GM19239 (cell line): ENCODE measurements around the gene UGP2.
A peak's percentile ranks its signal among the peaks of the same experiment; 100 is the strongest.
"Not testable (repeated sequence)": the region's sequence is repeated elsewhere in the genome, so short reads cannot be mapped to it uniquely, and the experiment has no call there.

ENCODE experiments used
- DNase-seq: peaks from one replicate; pipeline ENCODE4 v3.0.0; 2011; ENCODE audit warnings: low spot score; ENCODE audit not compliant: insufficient read length
- FAIRE-seq: peaks from 2 replicates; lab custom pipeline; 2011; peaks lifted over from hg19 to GRCh38; lab: Jason Lieb, UNC

UGP2 gene

GRCh38 chr2:63888490-63889402 lies 47.0 kb downstream of the UGP2 start:
- FAIRE-seq, result peak; percentile 84
- DNase-seq, result peak; percentile 9

GRCh38 chr2:63890678-63891077 lies 49.0 kb downstream of the UGP2 start:
- DNase-seq (no peak), FAIRE-seq (no peak)

- no peak for DNase-seq
- FAIRE-seq, result no peak
Measured at GRCh38 chr2:63891488-63892030, 49.9 kb downstream of the UGP2 start.

- FAIRE-seq (no peak), DNase-seq (no peak)
Measured at GRCh38 chr2:63893163-63893562, 51.5 kb downstream of the UGP2 start.

- no peak for FAIRE-seq
- DNase-seq, result no peak
Measured at GRCh38 chr2:63894167-63894566, 52.5 kb downstream of the UGP2 start.

GRCh38 chr2:63898839-63899238 lies 57.1 kb downstream of the UGP2 start:
- FAIRE-seq, result no peak

GRCh38 chr2:63899639-63900038 lies 57.9 kb downstream of the UGP2 start:
- FAIRE-seq (no peak), DNase-seq (no peak)

More at GRCh38 chr2:63898839-63899238, 57.1 kb downstream of the UGP2 start:
- DNase-seq, result no peak

GRCh38 chr2:63902149-63902548 lies 60.5 kb downstream of the UGP2 start:
- DNase-seq, result no peak
- peak; percentile 87 for FAIRE-seq

GRCh38 chr2:63903003-63903402 lies 61.3 kb downstream of the UGP2 start:
- FAIRE-seq, result peak; percentile 88

GRCh38 chr2:63914311-63914710 lies 72.6 kb downstream of the UGP2 start:
- DNase-seq (no peak), FAIRE-seq (no peak)

More at GRCh38 chr2:63903003-63903402, 61.3 kb downstream of the UGP2 start:
- DNase-seq, result peak; percentile 15

- DNase-seq, result no peak
- FAIRE-seq, result no peak
Measured at GRCh38 chr2:63926815-63927214, 85.1 kb downstream of the UGP2 start.

GRCh38 chr2:63932104-63932503 lies 90.4 kb downstream of the UGP2 start:
- not testable (repeated sequence) for FAIRE-seq, DNase-seq
